ENCODE results near the gene ADARB2. TPM values are rescaled to one million over a fixed set of nuclear protein-coding genes. Genes with fewer than 3 reads are reported as not detected.

The ADARB2 gene
- total RNA-seq, 4 donors from 2014 or later: 1.3 to 5.4 (median 1.8) TPM

DNA sequence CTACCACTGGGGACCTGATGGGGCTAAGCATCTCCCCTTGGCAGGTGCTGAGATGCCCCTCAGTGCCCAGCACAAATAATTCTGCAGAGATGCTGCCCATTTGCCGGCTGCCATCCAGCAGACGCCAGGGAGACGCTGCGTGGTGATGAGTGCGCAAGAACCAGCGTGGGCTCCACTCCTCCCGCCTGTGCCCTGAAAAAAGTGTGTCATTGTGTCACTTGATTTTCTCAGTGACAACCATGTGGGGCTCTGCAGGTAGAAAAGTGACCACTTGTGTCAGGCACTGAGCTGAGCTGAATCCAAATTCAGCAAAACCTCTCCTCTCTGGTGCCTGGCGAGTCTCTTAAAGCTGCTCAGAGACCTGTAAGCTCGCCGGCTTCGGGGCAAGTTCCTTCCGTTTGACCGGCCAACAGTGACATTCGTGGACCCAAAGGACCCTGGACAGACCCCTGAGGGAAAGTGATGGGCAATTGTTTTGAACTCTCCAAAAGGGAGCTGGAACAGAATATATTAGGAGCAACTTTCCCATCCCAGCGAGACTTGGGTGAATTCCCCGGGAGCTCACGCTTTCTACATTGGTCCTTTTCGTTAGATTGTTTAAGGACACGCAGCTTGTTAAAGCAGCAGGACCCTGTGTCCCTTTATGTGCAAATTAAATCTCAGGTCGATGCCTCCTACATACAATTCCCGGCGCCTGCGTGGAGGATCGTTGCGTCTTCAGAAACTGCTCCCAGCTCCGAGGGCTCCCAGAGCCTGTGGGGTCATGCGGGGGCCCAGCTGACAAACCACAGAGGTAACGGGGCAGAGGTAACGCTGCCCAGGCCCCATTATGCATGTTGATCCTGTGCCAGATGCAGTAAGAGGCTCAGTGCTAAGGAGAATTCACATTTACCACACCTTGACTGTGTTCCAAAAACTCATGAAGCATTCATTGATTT lies 332.7 kb downstream of the ADARB2 start:
- H3K9me3 ChIP-seq: no peaks in the 10 kb centered on the region
- peaks cover 56% of the 10 kb centered on the region for H3K27me3 ChIP-seq
- no peak for ATAC-seq
- H3K36me3 ChIP-seq: no peaks in the 10 kb centered on the region
- 79 to 80% methylated on average over 7 to 16 of the region's 29 CpGs for WGBS, 2 donors (ENCODE audit: low coverage in 1 of 2)
- no peak overlapping the region for H3K4me3 ChIP-seq
- H3K27ac ChIP-seq: no peak overlapping the region
- H3K4me1 ChIP-seq: no peaks in the 10 kb centered on the region
- no peak for TF ChIP-seq POLR2AphosphoS5 (IDR thresholded peaks at IDR 0.05)
- no peak for TF ChIP-seq POLR2A (IDR thresholded peaks at IDR 0.05)
- no peak for TF ChIP-seq EP300 (IDR thresholded peaks at IDR 0.05)
- no peak for TF ChIP-seq CTCF (IDR thresholded peaks at IDR 0.05)

DNA sequence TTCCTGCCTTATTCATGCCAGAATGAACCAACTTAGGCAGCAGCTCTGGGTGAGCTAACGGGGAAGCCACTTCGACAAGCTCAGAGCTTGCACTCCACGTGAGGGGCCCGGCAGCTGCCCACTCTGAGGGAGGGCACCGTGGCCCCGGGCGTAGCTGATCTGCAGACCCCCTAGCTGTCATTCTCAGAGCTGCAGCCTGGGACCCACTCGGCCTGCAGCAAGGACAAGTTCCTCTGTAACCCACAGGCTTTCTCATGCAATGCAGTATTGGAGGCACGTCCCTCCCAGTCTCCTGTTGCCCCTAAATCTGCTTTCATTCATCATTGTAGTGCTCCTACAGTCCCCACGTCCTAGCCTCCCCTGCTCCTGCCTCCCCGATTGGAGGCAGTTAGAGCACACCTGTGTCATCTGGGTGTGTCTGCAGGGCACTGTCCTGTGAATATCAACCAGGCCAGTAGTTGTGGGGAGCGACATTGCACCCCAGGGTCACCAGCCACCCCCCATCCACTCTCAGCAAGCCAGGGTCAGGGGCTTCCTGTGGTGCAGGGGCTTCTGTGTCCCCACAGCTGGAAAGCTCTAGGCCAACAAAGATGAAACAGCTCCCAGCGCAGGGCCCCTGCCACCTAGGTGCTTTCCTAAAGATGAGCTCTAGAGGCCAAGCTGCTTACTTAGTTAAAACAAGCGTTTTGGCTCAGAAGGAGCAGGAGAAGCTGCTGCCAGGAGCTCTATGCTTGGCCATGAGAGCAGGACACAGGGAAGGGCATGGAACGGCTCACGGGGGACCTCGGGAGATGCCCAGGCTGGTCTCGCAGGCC lies 333.6 kb downstream of the ADARB2 start:
- TF ChIP-seq CTCF (IDR thresholded peaks at IDR 0.05) (no peak), EP300 (IDR thresholded peaks at IDR 0.05) (no peak), POLR2AphosphoS5 (IDR thresholded peaks at IDR 0.05) (no peak), POLR2A (IDR thresholded peaks at IDR 0.05) (no peak)
- H3K27ac ChIP-seq: no peak overlapping the region
- H3K9me3 ChIP-seq: no peaks in the 10 kb centered on the region
- no peak for ATAC-seq
- no peaks in the 10 kb centered on the region for H3K4me1 ChIP-seq
- peaks cover 60% of the 10 kb centered on the region for H3K27me3 ChIP-seq
- no peak overlapping the region for H3K4me3 ChIP-seq
- H3K36me3 ChIP-seq: no peaks in the 10 kb centered on the region
- WGBS, 2 donors (ENCODE audit: low coverage in 1 of 2): 47 to 89% methylated on average over 5 of the region's 18 CpGs

DNA sequence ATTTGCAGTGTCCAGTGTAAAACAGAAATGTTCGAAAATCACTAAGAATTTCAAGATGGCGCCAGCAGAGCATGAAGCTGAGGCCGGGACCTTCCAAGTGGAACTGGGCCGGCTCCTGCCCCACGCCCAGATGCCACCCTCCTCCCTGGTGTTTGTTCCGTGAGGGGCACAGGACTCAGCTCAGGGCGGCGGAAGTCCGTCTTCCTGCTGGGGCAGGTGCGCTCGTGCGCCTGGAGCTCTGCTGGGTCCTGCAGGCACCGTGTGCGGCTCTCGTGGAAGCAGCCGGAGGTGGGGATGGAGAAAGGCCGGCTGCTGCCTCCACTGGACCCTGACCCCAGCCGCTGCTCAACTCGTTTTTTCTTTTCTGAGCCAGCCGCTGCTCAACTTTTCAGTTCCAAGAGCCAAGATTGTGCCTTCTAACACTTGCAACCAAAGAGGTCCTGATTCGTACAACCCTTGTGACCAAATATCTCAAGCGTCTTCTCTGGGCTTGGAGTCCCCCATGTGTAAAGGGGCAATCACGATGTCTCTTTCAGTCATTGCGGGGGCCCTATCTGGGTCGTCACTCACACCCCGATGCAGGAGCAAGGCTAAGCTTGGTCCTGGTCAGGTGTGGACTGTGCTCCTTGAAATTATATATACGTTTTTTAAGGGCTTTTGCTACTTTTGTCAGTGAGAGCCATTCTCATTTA lies 334.4 kb downstream of the ADARB2 start:
- peaks cover 67% of the 10 kb centered on the region for H3K27me3 ChIP-seq
- TF ChIP-seq POLR2AphosphoS5 (IDR thresholded peaks at IDR 0.05) (no peak), CTCF (IDR thresholded peaks at IDR 0.05) (no peak), POLR2A (IDR thresholded peaks at IDR 0.05) (no peak), EP300 (IDR thresholded peaks at IDR 0.05) (no peak)
- WGBS, 2 donors (ENCODE audit: low coverage in 1 of 2): 92% methylated on average over 4 of the region's 27 CpGs; no CpG with 5 or more reads in 1 of the 2 donors
- ATAC-seq: no peak
- H3K27ac ChIP-seq: no peak overlapping the region
- no peak overlapping the region for H3K4me3 ChIP-seq
- H3K4me1 ChIP-seq: no peaks in the 10 kb centered on the region
- H3K9me3 ChIP-seq: no peaks in the 10 kb centered on the region
- no peaks in the 10 kb centered on the region for H3K36me3 ChIP-seq

GRCh38 chr10:1402016-1402770 lies 335.1 kb downstream of the ADARB2 start:
- no peak overlapping the region for H3K4me3 ChIP-seq
- ATAC-seq: no peak

More at GRCh38 chr10:1402016-1402770, 335.1 kb downstream of the ADARB2 start:
- no peaks in the 10 kb centered on the region for H3K9me3 ChIP-seq
- H3K36me3 ChIP-seq: no peaks in the 10 kb centered on the region
- no peak overlapping the region for H3K27ac ChIP-seq
- TF ChIP-seq POLR2AphosphoS5 (IDR thresholded peaks at IDR 0.05): no peak
- TF ChIP-seq POLR2A (IDR thresholded peaks at IDR 0.05): no peak
- TF ChIP-seq EP300 (IDR thresholded peaks at IDR 0.05): no peak
- TF ChIP-seq CTCF (IDR thresholded peaks at IDR 0.05): no peak
- WGBS, 2 donors (ENCODE audit: low coverage in 1 of 2): 63 to 89% methylated on average over 4 to 9 of the region's 25 CpGs
- H3K4me1 ChIP-seq: no peaks in the 10 kb centered on the region
- H3K27me3 ChIP-seq: peaks cover 67% of the 10 kb centered on the region
